Activated B cell treated with CpG ODN at 0.5 μM for 24 hours (primary cell): ENCODE measurements around the gene CAPN15. TPM values are rescaled to one million over a fixed set of nuclear protein-coding genes. Genes with fewer than 3 reads are reported as not detected.

Experiments used
- ATAC-seq: fragments of 200-7000 bp; cut with Tn5 transposase; one replicate; pipeline ENCODE4 v1.10.0; 2021; ENCODE audit warnings: low read depth, mild to moderate bottlenecking, moderate library complexity
- CTCF ChIA-PET: fragments of 350-600 bp; sonication (Branson Sonifier 250); formaldehyde crosslinking; loops from one replicate; lab custom pipeline; 2021; ENCODE audit warnings: antibody characterized with exemption; lab: Charles Lee
- POLR2A ChIA-PET: fragments of 350-600 bp; sonication (Branson Sonifier 250); formaldehyde crosslinking; loops from one replicate; lab custom pipeline; 2021; ENCODE audit warnings: antibody characterized with exemption; lab: Charles Lee
- DNase-seq: peaks from one replicate; pipeline ENCODE4 v3.0.0; 2022
- H3K27ac Mint-ChIP-seq: one replicate; pipeline ENCODE4 v1.8.0; 2020; ENCODE audit warnings: mixed read lengths
- H3K27me3 Mint-ChIP-seq: one replicate; pipeline ENCODE4 v1.8.0; 2021; ENCODE audit warnings: mixed read lengths
- H3K36me3 Mint-ChIP-seq: one replicate; pipeline ENCODE4 v1.8.0; 2021; ENCODE audit warnings: low read depth, mixed read lengths
- H3K4me1 Mint-ChIP-seq: one replicate; pipeline ENCODE4 v1.8.0; 2021; ENCODE audit warnings: mixed read lengths
- H3K4me3 Mint-ChIP-seq: one replicate; pipeline ENCODE4 v1.8.0; 2020; ENCODE audit warnings: mild to moderate bottlenecking, mixed read lengths
- H3K9me3 Mint-ChIP-seq: one replicate; pipeline ENCODE4 v1.8.0; 2020; ENCODE audit warnings: mixed read lengths
- CTCF ChIP-seq: fragments of 200-600 bp; IDR thresholded peaks from one replicate; pipeline ENCODE4 v1.8.0; 2022; ENCODE audit warnings: antibody characterized with exemption, mild to moderate bottlenecking
- intact Hi-C: fragments of 100-400 bp; cut with micrococcal nuclease; formaldehyde crosslinking; loops from one replicate; pipeline ENCODE4 v1.15.1; 2024
- total RNA-seq: library from RNA; stranded (reverse); gene quantifications from 2 replicates; pipeline ENCODE4 v1.2.3, GENCODE V29; 2022

Gene CAPN15
- total RNA-seq, 1 donor from 2014 or later, result 95.1 TPM

GRCh38 chr16:574021-574760, 46.7 kb downstream of the CAPN15 start:
- no peaks in the 10 kb centered on the region for H3K9me3 Mint-ChIP-seq
- peaks cover 19% of the 10 kb centered on the region for H3K4me1 Mint-ChIP-seq
- DNase-seq (no peak), ATAC-seq (no peak)
- POLR2A ChIA-PET, result no interaction called here
- peaks cover 2% of the 10 kb centered on the region for H3K36me3 Mint-ChIP-seq
- H3K27ac Mint-ChIP-seq, result no peak overlapping the region
- no peak overlapping the region for H3K4me3 Mint-ChIP-seq
- CTCF ChIA-PET, result no interaction called here
- no peak for TF ChIP-seq CTCF
- intact Hi-C loops, result no loop called here
- no peaks in the 10 kb centered on the region for H3K27me3 Mint-ChIP-seq

GRCh38 chr16:575354-576196, 48.1 kb downstream of the CAPN15 start:
- H3K4me1 Mint-ChIP-seq, result peaks cover 13% of the 10 kb centered on the region
- H3K9me3 Mint-ChIP-seq, result no peaks in the 10 kb centered on the region
- DNase-seq (no peak), ATAC-seq (no peak)
- intact Hi-C loops, result no loop called here
- H3K36me3 Mint-ChIP-seq, result peaks cover 2% of the 10 kb centered on the region
- no peak for TF ChIP-seq CTCF
- POLR2A ChIA-PET, result interaction anchor here (0.6 kb wide), 1 partner anchor 170 kb away, joined by 3 read pairs; no protein-coding TSS in a partner anchor
- H3K27me3 Mint-ChIP-seq, result no peaks in the 10 kb centered on the region
- CTCF ChIA-PET, result no interaction called here
- no peak overlapping the region for H3K4me3 Mint-ChIP-seq
- H3K27ac Mint-ChIP-seq, result no peak overlapping the region

- POLR2A ChIA-PET, result interaction anchor here (1.1 kb wide), 1 partner anchor 49 kb away, joined by 3 read pairs; the partner anchor contains the start of gene CAPN15
- no peak for TF ChIP-seq CTCF
- H3K36me3 Mint-ChIP-seq, result peaks cover 2% of the 10 kb centered on the region
- H3K4me3 Mint-ChIP-seq, result no peak overlapping the region
- DNase-seq, result no peak
- H3K9me3 Mint-ChIP-seq, result no peaks in the 10 kb centered on the region
- peaks cover 6% of the 10 kb centered on the region for H3K4me1 Mint-ChIP-seq
- intact Hi-C loops, result no loop called here
- no peaks in the 10 kb centered on the region for H3K27me3 Mint-ChIP-seq
- no peak for ATAC-seq
- CTCF ChIA-PET, result no interaction called here
- H3K27ac Mint-ChIP-seq, result no peak overlapping the region
Measured at GRCh38 chr16:576197-576822, 48.8 kb downstream of the CAPN15 start.

- ATAC-seq (no peak), DNase-seq (no peak)
- intact Hi-C loops, result no loop called here
- no peak for TF ChIP-seq CTCF
- H3K9me3 Mint-ChIP-seq, result no peaks in the 10 kb centered on the region
- no peaks in the 10 kb centered on the region for H3K27me3 Mint-ChIP-seq
- no peak overlapping the region for H3K27ac Mint-ChIP-seq
- H3K36me3 Mint-ChIP-seq, result peaks cover 1% of the 10 kb centered on the region
- POLR2A ChIA-PET, result interaction anchor here (1.1 kb wide), 1 partner anchor 50 kb away, joined by 3 read pairs; the partner anchor contains the start of gene CAPN15
- no peak overlapping the region for H3K4me3 Mint-ChIP-seq
- CTCF ChIA-PET, result no interaction called here
- peaks cover 2% of the 10 kb centered on the region for H3K4me1 Mint-ChIP-seq
Measured at GRCh38 chr16:576823-577201, 49.3 kb downstream of the CAPN15 start.
